GM18951 (cell line): ENCODE measurements around the gene CHPF.

Experiments
- POLR2A ChIP-seq: IDR thresholded peaks from 4 replicates; pipeline ENCODE4 v1.6.1; 2011; ENCODE audit warnings: mild to moderate bottlenecking; ENCODE audit not compliant: insufficient read length, insufficient read depth; ENCODE audit errors: extremely low read depth
- in situ Hi-C: fragments of 300-500 bp; cut with MboI; formaldehyde crosslinking; loops from one replicate; pipeline ENCODE4 v1.12.0; 2022; ENCODE audit warnings: low sequenced_read_pairs, mixed read lengths, inconsistent platforms; ENCODE audit not compliant: unreplicated experiment

The CHPF gene

GRCh38 chr2:219494952-219495530 is 48.6 kb downstream of the CHPF start:
- TF ChIP-seq POLR2A: no peak
- in situ Hi-C loops: no loop called here

- TF ChIP-seq POLR2A: no peak
- in situ Hi-C loops: no loop called here
Measured at GRCh38 chr2:219493086-219493485, 50.5 kb downstream of the CHPF start.

GRCh38 chr2:219492575-219492974 is 51.0 kb downstream of the CHPF start:
- no peak for TF ChIP-seq POLR2A
- in situ Hi-C loops: no loop called here

GRCh38 chr2:219491278-219491963 is 52.2 kb downstream of the CHPF start:
- TF ChIP-seq POLR2A: no peak
- in situ Hi-C loops: no loop called here

GRCh38 chr2:219490600-219491130 is 52.9 kb downstream of the CHPF start:
- TF ChIP-seq POLR2A: no peak
- in situ Hi-C loops: no loop called here

- no peak for TF ChIP-seq POLR2A
- in situ Hi-C loops: no loop called here
Measured at GRCh38 chr2:219490186-219490585, 53.4 kb downstream of the CHPF start.

- in situ Hi-C loops: no loop called here
- no peak for TF ChIP-seq POLR2A
Measured at GRCh38 chr2:219489315-219489714, 54.3 kb downstream of the CHPF start.
